Measurements from ENCODE around the gene NDUFAF2. TPM values are rescaled to one million over a fixed set of nuclear protein-coding genes. Genes with fewer than 3 reads are reported as not detected.
"Not testable (repeated sequence)": the region's sequence is repeated elsewhere in the genome, so short reads cannot be mapped to it uniquely, and the experiment has no call there.

Gene NDUFAF2
- total RNA-seq, 6 experiments from 2014 or later, result 40.4 to 57.3 (median 51.5) TPM

- Mint-ChIP-seq H3K4me1 (ENCODE audit: low read depth) (peaks cover 34% of the 10 kb centered on the region), H3K27me3 (ENCODE audit: insufficient read depth) (no peaks in the 10 kb centered on the region), H3K27ac (peak overlapping the region; percentile 82), H3K36me3 (ENCODE audit: low read depth) (peaks cover 7% of the 10 kb centered on the region), H3K4me3 (peak overlapping the region; percentile 23; the same call in 1 of the 2 replicates), H3K9me3 (no peaks in the 10 kb centered on the region)
- no peak for DNase-seq
- TF ChIP-seq CTCF (IDR thresholded peaks at IDR 0.05), result no peak
Measured at GRCh38 chr5:61029456-61030162, 84.6 kb downstream of the NDUFAF2 start.

- peaks cover 34% of the 10 kb centered on the region for H3K4me1 Mint-ChIP-seq (ENCODE audit: low read depth)
- peaks cover 7% of the 10 kb centered on the region for H3K36me3 Mint-ChIP-seq (ENCODE audit: low read depth)
- no peak for TF ChIP-seq CTCF (IDR thresholded peaks at IDR 0.05)
- no peaks in the 10 kb centered on the region for H3K27me3 Mint-ChIP-seq (ENCODE audit: insufficient read depth)
- peak; percentile 35 for DNase-seq
- H3K4me3 Mint-ChIP-seq, result 0 out of 2 replicates have a peak overlapping the region, but pooled peaks have one; percentile 2
- peak overlapping the region; percentile 82 for H3K27ac Mint-ChIP-seq
- no peaks in the 10 kb centered on the region for H3K9me3 Mint-ChIP-seq
Measured at GRCh38 chr5:61030163-61030482, 85.1 kb downstream of the NDUFAF2 start.

GRCh38 chr5:61031301-61031700, 86.3 kb downstream of the NDUFAF2 start:
- H3K9me3 Mint-ChIP-seq; H3K27ac Mint-ChIP-seq; H3K36me3 Mint-ChIP-seq (ENCODE audit: low read depth); H3K27me3 Mint-ChIP-seq (ENCODE audit: insufficient read depth); DNase-seq; H3K4me3 Mint-ChIP-seq: not testable (repeated sequence)
- peaks cover 30% of the 10 kb centered on the region for H3K4me1 Mint-ChIP-seq (ENCODE audit: low read depth)

- no peak for DNase-seq
- Mint-ChIP-seq H3K27ac (no peak overlapping the region), H3K9me3 (peaks cover 7% of the 10 kb centered on the region; the same call in 1 of the 2 replicates), H3K27me3 (ENCODE audit: insufficient read depth) (no peaks in the 10 kb centered on the region), H3K36me3 (ENCODE audit: low read depth) (peaks cover 17% of the 10 kb centered on the region), H3K4me3 (no peak overlapping the region), H3K4me1 (ENCODE audit: low read depth) (peaks cover 21% of the 10 kb centered on the region)
- TF ChIP-seq CTCF (IDR thresholded peaks at IDR 0.05), result no peak
Measured at GRCh38 chr5:61044545-61044944, 99.5 kb downstream of the NDUFAF2 start.

- H3K27ac Mint-ChIP-seq, result no peak overlapping the region
- no peak for DNase-seq
- peaks cover 44% of the 10 kb centered on the region for H3K4me1 Mint-ChIP-seq (ENCODE audit: low read depth)
- TF ChIP-seq CTCF (IDR thresholded peaks at IDR 0.05), result no peak
- peaks cover 17% of the 10 kb centered on the region; the same call in 1 of the 2 replicates for H3K36me3 Mint-ChIP-seq (ENCODE audit: low read depth)
- H3K9me3 Mint-ChIP-seq, result peaks cover 7% of the 10 kb centered on the region; the same call in 1 of the 2 replicates
- H3K27me3 Mint-ChIP-seq (ENCODE audit: insufficient read depth), result no peaks in the 10 kb centered on the region
- no peak overlapping the region for H3K4me3 Mint-ChIP-seq
Measured at GRCh38 chr5:61047346-61047745, 102.3 kb downstream of the NDUFAF2 start.

- Mint-ChIP-seq H3K4me1 (ENCODE audit: low read depth) (peaks cover 55% of the 10 kb centered on the region), H3K27ac (peak overlapping the region; percentile 63), H3K27me3 (ENCODE audit: insufficient read depth) (no peaks in the 10 kb centered on the region), H3K36me3 (ENCODE audit: low read depth) (peaks cover 17% of the 10 kb centered on the region; the same call in 1 of the 2 replicates), H3K4me3 (peak overlapping the region; percentile 3; the same call in 1 of the 2 replicates), H3K9me3 (peaks cover 7% of the 10 kb centered on the region; the same call in 1 of the 2 replicates)
- no peak for TF ChIP-seq CTCF (IDR thresholded peaks at IDR 0.05)
- DNase-seq, result peak; percentile 83
Measured at GRCh38 chr5:61048534-61048933, 103.5 kb downstream of the NDUFAF2 start.
